HL-60 (cell line): ENCODE measurements around the gene PRDM16.

Experiments
- DNase-seq, 2 experiments: peaks; one replicate each; pipeline ENCODE4 v3.0.0-alpha.2; 2010 to 2020; ENCODE audit warnings: low read depth in 1 of 2, low spot score in 1 of 2
- H3K27ac ChIP-seq: fragments of 250-450 bp; sonication (Bioruptor Pico); replicated peaks from 2 replicates; pipeline ENCODE4 v1.5.1; 2020; ENCODE audit warnings: mild to moderate bottlenecking, moderate library complexity
- H3K27me3 ChIP-seq: fragments of 250-450 bp; sonication (Bioruptor Pico); 2 replicates; pipeline ENCODE4 v1.5.1; 2021; ENCODE audit warnings: mild to moderate bottlenecking, moderate library complexity; ENCODE audit not compliant: insufficient read depth, poor library complexity, severe bottlenecking
- H3K4me3 ChIP-seq: replicated peaks from 2 replicates; pipeline ENCODE4 v1.5.1; 2011; ENCODE audit warnings: mild to moderate bottlenecking, control low read depth, low read length; ENCODE audit not compliant: insufficient read depth
- GABPA ChIP-seq: IDR thresholded peaks from 2 replicates; pipeline ENCODE4 v1.6.1; 2012; ENCODE audit warnings: low read depth
- POLR2AphosphoS5 ChIP-seq: IDR thresholded peaks from 2 replicates; pipeline ENCODE4 v1.6.1; 2012; ENCODE audit warnings: low read depth
- SPI1 ChIP-seq: IDR thresholded peaks from 2 replicates; pipeline ENCODE4 v1.6.1; 2012; ENCODE audit warnings: low read depth, mild to moderate bottlenecking, borderline replicate concordance
- TF ChIP-seq, protein P1 (sequence below): IDR thresholded peaks from one replicate; pipeline ENCODE4 v1.5.1; 2011; ENCODE audit warnings: low read length, control low read depth, inconsistent platforms; ENCODE audit not compliant: insufficient read depth
- TF ChIP-seq, protein P2 (sequence below): IDR thresholded peaks from 2 replicates; pipeline ENCODE4 v1.6.1; 2012; ENCODE audit warnings: low read depth; ENCODE audit not compliant: insufficient replicate concordance

PRDM16 gene

DNA sequence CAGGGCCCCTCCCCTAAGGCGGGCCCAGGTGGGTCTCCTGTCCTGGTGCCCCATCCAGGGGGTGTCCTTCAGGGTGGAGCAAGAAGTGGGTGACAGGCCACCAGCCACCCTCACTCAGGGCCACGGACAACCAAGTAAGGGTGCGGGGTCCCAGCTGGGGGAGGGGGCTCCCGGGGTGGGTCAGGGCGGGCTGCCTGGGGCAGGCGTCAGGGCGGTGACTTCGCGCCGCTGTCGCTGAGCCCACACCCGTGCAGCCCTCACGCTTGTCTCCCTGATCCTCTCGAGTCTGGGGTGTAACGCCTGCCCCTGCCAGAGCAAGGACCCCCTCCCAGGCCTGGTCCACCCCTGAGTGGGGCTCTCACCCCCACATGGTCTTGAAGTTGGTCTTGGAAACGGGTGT, 407.7 kb downstream of the PRDM16 start:
- Histone ChIP-seq H3K4me3 (no peak overlapping the region), H3K27me3 (peaks cover 15% of the 10 kb centered on the region), H3K27ac (no peak overlapping the region)
- no peak for DNase-seq
- TF ChIP-seq GABPA (no peak), POLR2AphosphoS5 (no peak), SPI1 (no peak)
- TF ChIP-seq, protein P1, sequence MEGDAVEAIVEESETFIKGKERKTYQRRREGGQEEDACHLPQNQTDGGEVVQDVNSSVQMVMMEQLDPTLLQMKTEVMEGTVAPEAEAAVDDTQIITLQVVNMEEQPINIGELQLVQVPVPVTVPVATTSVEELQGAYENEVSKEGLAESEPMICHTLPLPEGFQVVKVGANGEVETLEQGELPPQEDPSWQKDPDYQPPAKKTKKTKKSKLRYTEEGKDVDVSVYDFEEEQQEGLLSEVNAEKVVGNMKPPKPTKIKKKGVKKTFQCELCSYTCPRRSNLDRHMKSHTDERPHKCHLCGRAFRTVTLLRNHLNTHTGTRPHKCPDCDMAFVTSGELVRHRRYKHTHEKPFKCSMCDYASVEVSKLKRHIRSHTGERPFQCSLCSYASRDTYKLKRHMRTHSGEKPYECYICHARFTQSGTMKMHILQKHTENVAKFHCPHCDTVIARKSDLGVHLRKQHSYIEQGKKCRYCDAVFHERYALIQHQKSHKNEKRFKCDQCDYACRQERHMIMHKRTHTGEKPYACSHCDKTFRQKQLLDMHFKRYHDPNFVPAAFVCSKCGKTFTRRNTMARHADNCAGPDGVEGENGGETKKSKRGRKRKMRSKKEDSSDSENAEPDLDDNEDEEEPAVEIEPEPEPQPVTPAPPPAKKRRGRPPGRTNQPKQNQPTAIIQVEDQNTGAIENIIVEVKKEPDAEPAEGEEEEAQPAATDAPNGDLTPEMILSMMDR: no peak
- TF ChIP-seq, protein P2, sequence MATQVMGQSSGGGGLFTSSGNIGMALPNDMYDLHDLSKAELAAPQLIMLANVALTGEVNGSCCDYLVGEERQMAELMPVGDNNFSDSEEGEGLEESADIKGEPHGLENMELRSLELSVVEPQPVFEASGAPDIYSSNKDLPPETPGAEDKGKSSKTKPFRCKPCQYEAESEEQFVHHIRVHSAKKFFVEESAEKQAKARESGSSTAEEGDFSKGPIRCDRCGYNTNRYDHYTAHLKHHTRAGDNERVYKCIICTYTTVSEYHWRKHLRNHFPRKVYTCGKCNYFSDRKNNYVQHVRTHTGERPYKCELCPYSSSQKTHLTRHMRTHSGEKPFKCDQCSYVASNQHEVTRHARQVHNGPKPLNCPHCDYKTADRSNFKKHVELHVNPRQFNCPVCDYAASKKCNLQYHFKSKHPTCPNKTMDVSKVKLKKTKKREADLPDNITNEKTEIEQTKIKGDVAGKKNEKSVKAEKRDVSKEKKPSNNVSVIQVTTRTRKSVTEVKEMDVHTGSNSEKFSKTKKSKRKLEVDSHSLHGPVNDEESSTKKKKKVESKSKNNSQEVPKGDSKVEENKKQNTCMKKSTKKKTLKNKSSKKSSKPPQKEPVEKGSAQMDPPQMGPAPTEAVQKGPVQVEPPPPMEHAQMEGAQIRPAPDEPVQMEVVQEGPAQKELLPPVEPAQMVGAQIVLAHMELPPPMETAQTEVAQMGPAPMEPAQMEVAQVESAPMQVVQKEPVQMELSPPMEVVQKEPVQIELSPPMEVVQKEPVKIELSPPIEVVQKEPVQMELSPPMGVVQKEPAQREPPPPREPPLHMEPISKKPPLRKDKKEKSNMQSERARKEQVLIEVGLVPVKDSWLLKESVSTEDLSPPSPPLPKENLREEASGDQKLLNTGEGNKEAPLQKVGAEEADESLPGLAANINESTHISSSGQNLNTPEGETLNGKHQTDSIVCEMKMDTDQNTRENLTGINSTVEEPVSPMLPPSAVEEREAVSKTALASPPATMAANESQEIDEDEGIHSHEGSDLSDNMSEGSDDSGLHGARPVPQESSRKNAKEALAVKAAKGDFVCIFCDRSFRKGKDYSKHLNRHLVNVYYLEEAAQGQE: no peak

DNA sequence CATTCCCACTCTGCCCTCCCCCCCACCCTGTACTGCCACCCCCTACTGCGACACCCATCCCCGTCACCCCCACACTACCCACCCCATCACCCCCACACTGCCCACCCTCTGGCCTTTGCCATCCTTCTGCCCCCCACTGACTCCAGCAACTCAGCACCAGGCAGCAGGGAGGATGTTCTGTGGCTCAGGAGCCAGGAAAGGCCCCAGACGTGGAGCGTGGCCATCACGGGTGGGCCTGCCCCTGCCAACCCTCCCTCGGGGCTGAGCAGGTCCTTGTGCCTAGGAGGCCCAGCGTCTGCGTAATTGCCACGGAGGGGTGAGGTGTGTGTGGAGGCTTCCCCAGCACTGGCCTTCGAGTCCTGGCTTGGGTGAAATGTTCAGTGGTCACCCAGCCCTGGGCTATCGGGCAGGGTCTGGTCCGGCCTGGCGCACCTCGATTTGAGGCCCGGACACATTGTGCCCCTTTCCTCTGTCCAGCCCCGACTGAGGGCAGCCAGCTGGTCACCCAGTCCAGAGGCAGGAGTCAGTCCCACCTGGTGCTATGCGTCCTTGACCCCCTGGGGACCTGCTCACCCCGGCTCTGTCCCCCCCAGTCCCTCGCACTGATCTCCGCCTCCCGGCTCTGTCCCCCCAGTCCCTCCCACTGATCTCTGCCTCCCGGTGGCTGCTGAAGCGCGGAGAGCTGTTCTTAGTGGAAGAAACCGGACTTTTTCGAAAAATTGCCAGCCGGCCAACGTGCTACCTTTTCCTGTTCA, 408.4 kb downstream of the PRDM16 start:
- DNase-seq: no peak

DNA sequence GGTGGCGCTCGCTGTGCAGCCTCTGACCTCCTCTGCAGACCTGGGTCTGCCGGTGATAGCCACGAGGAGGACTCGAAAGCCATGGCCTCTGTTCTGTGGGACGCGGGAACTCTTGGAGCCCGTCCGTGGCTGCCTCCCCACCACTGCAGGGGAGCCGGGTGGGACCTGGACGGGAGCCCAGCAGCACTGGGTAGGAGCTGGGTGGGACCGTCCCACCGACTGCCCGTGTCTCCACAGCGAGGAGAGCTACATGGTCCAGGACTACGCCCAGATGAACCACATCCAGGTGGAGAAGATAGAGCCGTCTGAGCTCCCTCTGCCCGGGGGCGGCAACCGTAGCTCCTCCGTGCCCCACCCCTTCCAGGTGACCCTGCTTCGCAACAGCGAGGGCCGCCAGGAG, 409.2 kb downstream of the PRDM16 start:
- TF ChIP-seq POLR2AphosphoS5 (no peak), SPI1 (no peak), GABPA (no peak)
- TF ChIP-seq, protein P1: no peak
- TF ChIP-seq, protein P2: no peak
- Histone ChIP-seq H3K27me3 (peaks cover 18% of the 10 kb centered on the region), H3K27ac (no peak overlapping the region), H3K4me3 (no peak overlapping the region)
- no peak for DNase-seq

More for the DNA sequence above, 408.4 kb downstream of the PRDM16 start:
- TF ChIP-seq, protein P1: no peak
- no peak for TF ChIP-seq GABPA
- no peak for TF ChIP-seq POLR2AphosphoS5
- TF ChIP-seq, protein P2: no peak
- no peak for TF ChIP-seq SPI1
- Histone ChIP-seq H3K27me3 (peaks cover 18% of the 10 kb centered on the region), H3K27ac (no peak overlapping the region), H3K4me3 (no peak overlapping the region)
